H9 (cell line): Measurements from ENCODE around the gene SLC5A1. TPM values are rescaled to one million over a fixed set of nuclear protein-coding genes. Genes with fewer than 3 reads are reported as not detected.

Experiments
- DNase-seq: peaks from one replicate; pipeline ENCODE4 v3.0.0-alpha.2; 2017
- H2AFZ ChIP-seq: one replicate; pipeline ENCODE4 v1.6.1; 2013; ENCODE audit warnings: mild to moderate bottlenecking, low read length, control low read depth, moderate library complexity
- H2AK5ac ChIP-seq: 2 replicates; pipeline ENCODE4 v1.6.1; 2013; ENCODE audit warnings: low read length, control low read depth, mixed read lengths; ENCODE audit not compliant: insufficient read length
- H2BK120ac ChIP-seq: one replicate; pipeline ENCODE4 v1.6.1; 2013; ENCODE audit warnings: low read depth, mild to moderate bottlenecking, low read length, control low read depth, inconsistent platforms; ENCODE audit not compliant: poor library complexity, severe bottlenecking
- H2BK12ac ChIP-seq: 2 replicates; pipeline ENCODE4 v1.6.1; 2013; ENCODE audit warnings: low read length, control low read depth, mixed read lengths, low read depth; ENCODE audit not compliant: insufficient read length
- H2BK15ac ChIP-seq: 2 replicates; pipeline ENCODE4 v1.6.1; 2013; ENCODE audit warnings: low read depth, low read length, control low read depth
- H2BK20ac ChIP-seq: one replicate; pipeline ENCODE4 v1.6.1; 2013; ENCODE audit warnings: low read depth, mild to moderate bottlenecking, low read length, control low read depth, inconsistent platforms; ENCODE audit not compliant: poor library complexity, severe bottlenecking
- H2BK5ac ChIP-seq: 2 replicates; pipeline ENCODE4 v1.6.1; 2013; ENCODE audit warnings: low read length, control low read depth, mixed read lengths; ENCODE audit not compliant: insufficient read length
- H3K14ac ChIP-seq: 2 replicates; pipeline ENCODE4 v1.6.1; 2013; ENCODE audit warnings: low read length, control low read depth; ENCODE audit not compliant: insufficient read depth
- H3K18ac ChIP-seq: 2 replicates; pipeline ENCODE4 v1.6.1; 2013; ENCODE audit warnings: low read depth, mild to moderate bottlenecking, mixed read lengths, low read length, control low read depth; ENCODE audit not compliant: insufficient read length
- H3K23ac ChIP-seq: 2 replicates; pipeline ENCODE4 v1.6.1; 2013; ENCODE audit warnings: low read length, control low read depth, mixed read lengths, low read depth; ENCODE audit not compliant: insufficient read length
- H3K23me2 ChIP-seq: 2 replicates; pipeline ENCODE4 v1.6.1; 2013; ENCODE audit warnings: low read depth, mild to moderate bottlenecking, mixed read lengths, low read length, control low read depth; ENCODE audit not compliant: insufficient read length, poor library complexity, severe bottlenecking
- H3K27ac ChIP-seq: 2 replicates; pipeline ENCODE4 v1.5.1; 2013; ENCODE audit warnings: low read length, control low read depth, mixed read lengths, low read depth; ENCODE audit not compliant: insufficient read length
- H3K27me3 ChIP-seq: 2 replicates; pipeline ENCODE4 v1.6.1; 2013; ENCODE audit warnings: low read length, control low read depth, inconsistent platforms; ENCODE audit not compliant: insufficient read depth
- H3K4ac ChIP-seq: 2 replicates; pipeline ENCODE4 v1.6.1; 2013; ENCODE audit warnings: low read depth, mild to moderate bottlenecking, control low read depth, inconsistent platforms, low read length, moderate library complexity
- H3K4me1 ChIP-seq: 2 replicates; pipeline ENCODE4 v1.6.1; 2013; ENCODE audit warnings: low read length, control low read depth, inconsistent platforms; ENCODE audit not compliant: insufficient read depth
- H3K4me2 ChIP-seq: 2 replicates; pipeline ENCODE4 v1.6.1; 2013; ENCODE audit warnings: low read length, control low read depth, mixed read lengths; ENCODE audit not compliant: insufficient read length, insufficient read depth
- H3K56ac ChIP-seq: 2 replicates; pipeline ENCODE4 v1.6.1; 2013; ENCODE audit warnings: low read depth, mild to moderate bottlenecking, mixed read lengths, low read length, control low read depth; ENCODE audit not compliant: insufficient read length
- H3K79me1 ChIP-seq: 2 replicates; pipeline ENCODE4 v1.6.1; 2013; ENCODE audit warnings: low read depth, mild to moderate bottlenecking, moderate library complexity, low read length, control low read depth, inconsistent platforms; ENCODE audit not compliant: insufficient read depth, poor library complexity, severe bottlenecking
- H3K79me2 ChIP-seq: 2 replicates; pipeline ENCODE4 v1.6.1; 2013; ENCODE audit warnings: low read length, control low read depth, inconsistent platforms; ENCODE audit not compliant: insufficient read depth
- H3K9ac ChIP-seq: 2 replicates; pipeline ENCODE4 v1.6.1; 2013; ENCODE audit warnings: low read length, control low read depth, mixed read lengths; ENCODE audit not compliant: insufficient read length; ENCODE audit errors: extremely low read depth
- H3K9me3 ChIP-seq: one replicate; pipeline ENCODE4 v1.6.1; 2013; ENCODE audit warnings: low read depth, low read length, inconsistent platforms; ENCODE audit not compliant: control insufficient read depth
- H3T11ph ChIP-seq: one replicate; pipeline ENCODE4 v1.6.1; 2013; ENCODE audit warnings: mild to moderate bottlenecking, low read length, control low read depth, inconsistent platforms
- H4K20me1 ChIP-seq: one replicate; pipeline ENCODE4 v1.6.1; 2013; ENCODE audit not compliant: control insufficient read depth, insufficient read length, insufficient read depth
- H4K5ac ChIP-seq: 2 replicates; pipeline ENCODE4 v1.6.1; 2013; ENCODE audit warnings: low read depth, mild to moderate bottlenecking, mixed read lengths, low read length, control low read depth; ENCODE audit not compliant: insufficient read length
- H4K8ac ChIP-seq: replicated peaks from 2 replicates; pipeline ENCODE4 v1.6.1; 2013; ENCODE audit warnings: low read length, control low read depth, mixed read lengths, low read depth; ENCODE audit not compliant: insufficient read length
- H4K91ac ChIP-seq: 2 replicates; pipeline ENCODE4 v1.6.1; 2013; ENCODE audit warnings: low read depth, mild to moderate bottlenecking, moderate library complexity, mixed read lengths, low read length, control low read depth; ENCODE audit not compliant: insufficient read length
- H3K27ac Mint-ChIP-seq, 3 experiments: 2 replicates in 2 of 3; 3 replicates in 1 of 3; pipeline ENCODE4 v1.8.0; 2020 to 2021; ENCODE audit warnings: mixed read lengths in 3 of 3, mild to moderate bottlenecking in 1 of 3, moderate library complexity in 1 of 3
- H3K27me3 Mint-ChIP-seq: 2 replicates; pipeline ENCODE4 v1.8.0; 2021; ENCODE audit warnings: low read depth, mild to moderate bottlenecking, moderate library complexity, mixed read lengths
- H3K36me3 Mint-ChIP-seq, 3 experiments: 2 replicates in 2 of 3; 3 replicates in 1 of 3; pipeline ENCODE4 v1.8.0; 2020 to 2021; ENCODE audit warnings: low read depth in 3 of 3, mixed read lengths in 3 of 3; ENCODE audit not compliant: insufficient read depth in 1 of 3
- H3K4me1 Mint-ChIP-seq, 2 experiments: 2 replicates each; pipeline ENCODE4 v1.8.0; 2020; ENCODE audit warnings: mixed read lengths in 2 of 2
- H3K4me3 Mint-ChIP-seq, 2 experiments: 2 replicates in 1 of 2; 3 replicates in 1 of 2; pipeline ENCODE4 v1.8.0; 2020 to 2021; ENCODE audit warnings: mild to moderate bottlenecking in 2 of 2, mixed read lengths in 2 of 2, moderate library complexity in 1 of 2
- H3K9me3 Mint-ChIP-seq, 2 experiments: 2 replicates in 1 of 2; 3 replicates in 1 of 2; pipeline ENCODE4 v1.8.0; 2020; ENCODE audit warnings: mild to moderate bottlenecking in 2 of 2, mixed read lengths in 2 of 2, moderate library complexity in 1 of 2
- WGBS: extraction: QIAGEN DNeasy Blood & Tissue Kit; methylation state at CpG from one replicate; pipeline ENCODE4 v1.1.7; 2013; ENCODE audit warnings: missing lambda C conversion rate, low lambda C conversion rate, mixed read lengths; ENCODE audit not compliant: insufficient read length; ENCODE audit errors: extremely low coverage; 5-methylcytosine and 5-hydroxymethylcytosine counted together
- total RNA-seq: library from RNA; stranded (reverse); gene quantifications from 2 replicates; pipeline ENCODE4 v1.2.1, GENCODE V29; 2021
- TF ChIP-seq, protein P1 (sequence below): fragments of 200-600 bp; sonication (generic); conservative IDR thresholded peaks from 3 replicates; pipeline ENCODE4 v1.8.0; 2021; ENCODE audit warnings: antibody characterized with exemption, mild to moderate bottlenecking

SLC5A1 gene
- total RNA-seq, 1 experiment from 2014 or later, result not detected

DNA sequence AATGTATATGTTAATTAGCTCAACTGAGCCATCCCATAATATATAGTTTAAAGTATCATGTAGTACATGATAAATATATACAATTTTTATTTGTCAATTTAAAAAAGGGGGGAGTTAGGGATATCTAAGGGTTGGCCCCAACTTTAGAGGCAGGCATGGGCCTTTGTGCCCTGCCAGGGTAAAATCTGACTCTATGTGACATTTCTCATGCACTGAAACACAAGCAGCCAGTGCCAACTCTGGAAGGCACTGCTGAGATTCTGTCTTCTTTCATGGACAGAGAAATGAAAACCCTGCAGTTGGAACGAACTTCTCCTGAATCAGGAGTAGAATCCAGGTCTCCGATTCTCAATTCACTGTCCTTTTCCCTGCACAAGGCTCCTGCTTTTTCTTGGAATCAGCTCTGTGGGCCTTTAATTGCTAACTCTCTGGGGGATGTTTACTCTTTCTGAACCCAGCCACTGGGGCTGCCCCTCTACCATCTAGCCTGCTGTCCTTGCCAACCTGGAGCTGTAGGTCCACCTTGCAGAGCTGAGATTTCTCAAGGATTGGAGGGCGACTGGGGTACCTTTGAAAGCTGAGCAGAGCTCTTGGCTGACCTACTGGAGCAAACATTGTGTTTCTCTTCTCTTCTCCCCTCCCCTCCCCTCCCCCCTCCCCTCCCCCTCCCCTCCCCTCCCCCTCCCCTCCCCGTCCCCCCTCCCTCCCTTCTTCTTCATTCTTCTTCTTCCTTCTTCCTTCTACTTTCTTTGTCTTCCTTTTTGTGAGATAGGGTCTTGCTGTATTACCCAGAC lies 26.7 kb downstream of the SLC5A1 start:
- Histone ChIP-seq H3K4me1 (peaks cover 3% of the 10 kb centered on the region; the same call in 1 of the 2 replicates), H2BK120ac (no peak overlapping the region), H2BK20ac (no peak overlapping the region), H3K23me2 (no peaks in the 10 kb centered on the region), H3K18ac (no peak overlapping the region), H4K8ac (no peak overlapping the region), H3K4ac (no peak overlapping the region), H2BK15ac (no peak overlapping the region), H3K79me2 (no peaks in the 10 kb centered on the region), H3K23ac (no peak overlapping the region), H3K9me3 (no peaks in the 10 kb centered on the region), H2AFZ (no peak overlapping the region), H3K79me1 (no peaks in the 10 kb centered on the region), H4K5ac (no peak overlapping the region), H4K91ac (no peak overlapping the region), H3K14ac (no peak overlapping the region), H2BK5ac (no peak overlapping the region), H3K27ac (no peak overlapping the region), H3T11ph (no peak overlapping the region), H3K56ac (no peak overlapping the region), H2AK5ac (no peak overlapping the region), H3K27me3 (no peaks in the 10 kb centered on the region), H2BK12ac (no peak overlapping the region), H3K4me2 (no peak overlapping the region), H4K20me1 (no peaks in the 10 kb centered on the region), H3K9ac (no peak overlapping the region)
- Mint-ChIP-seq H3K36me3 (no peaks in the 10 kb centered on the region; a peak in 1 of 7 replicates), H3K27ac (peak overlapping the region in 2 of 3 experiments; percentile 42 to 64; a peak in 1 of 7 replicates), H3K4me3 (no peak overlapping the region; a peak in 1 of 5 replicates), H3K4me1 (peaks cover 8 to 17% of the 10 kb centered on the region in 2 experiments), H3K9me3 (no peaks in the 10 kb centered on the region), H3K27me3 (peaks cover 61% of the 10 kb centered on the region)
- DNase-seq, result no peak
- TF ChIP-seq, protein P1, sequence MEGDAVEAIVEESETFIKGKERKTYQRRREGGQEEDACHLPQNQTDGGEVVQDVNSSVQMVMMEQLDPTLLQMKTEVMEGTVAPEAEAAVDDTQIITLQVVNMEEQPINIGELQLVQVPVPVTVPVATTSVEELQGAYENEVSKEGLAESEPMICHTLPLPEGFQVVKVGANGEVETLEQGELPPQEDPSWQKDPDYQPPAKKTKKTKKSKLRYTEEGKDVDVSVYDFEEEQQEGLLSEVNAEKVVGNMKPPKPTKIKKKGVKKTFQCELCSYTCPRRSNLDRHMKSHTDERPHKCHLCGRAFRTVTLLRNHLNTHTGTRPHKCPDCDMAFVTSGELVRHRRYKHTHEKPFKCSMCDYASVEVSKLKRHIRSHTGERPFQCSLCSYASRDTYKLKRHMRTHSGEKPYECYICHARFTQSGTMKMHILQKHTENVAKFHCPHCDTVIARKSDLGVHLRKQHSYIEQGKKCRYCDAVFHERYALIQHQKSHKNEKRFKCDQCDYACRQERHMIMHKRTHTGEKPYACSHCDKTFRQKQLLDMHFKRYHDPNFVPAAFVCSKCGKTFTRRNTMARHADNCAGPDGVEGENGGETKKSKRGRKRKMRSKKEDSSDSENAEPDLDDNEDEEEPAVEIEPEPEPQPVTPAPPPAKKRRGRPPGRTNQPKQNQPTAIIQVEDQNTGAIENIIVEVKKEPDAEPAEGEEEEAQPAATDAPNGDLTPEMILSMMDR, result no peak
- no CpG with 5 or more reads among the region's 4 CpGs for WGBS
